ENCODE measurements around the gene RREB1.
A peak's percentile ranks its signal among the peaks of the same experiment; 100 is the strongest.

The RREB1 gene

DNA sequence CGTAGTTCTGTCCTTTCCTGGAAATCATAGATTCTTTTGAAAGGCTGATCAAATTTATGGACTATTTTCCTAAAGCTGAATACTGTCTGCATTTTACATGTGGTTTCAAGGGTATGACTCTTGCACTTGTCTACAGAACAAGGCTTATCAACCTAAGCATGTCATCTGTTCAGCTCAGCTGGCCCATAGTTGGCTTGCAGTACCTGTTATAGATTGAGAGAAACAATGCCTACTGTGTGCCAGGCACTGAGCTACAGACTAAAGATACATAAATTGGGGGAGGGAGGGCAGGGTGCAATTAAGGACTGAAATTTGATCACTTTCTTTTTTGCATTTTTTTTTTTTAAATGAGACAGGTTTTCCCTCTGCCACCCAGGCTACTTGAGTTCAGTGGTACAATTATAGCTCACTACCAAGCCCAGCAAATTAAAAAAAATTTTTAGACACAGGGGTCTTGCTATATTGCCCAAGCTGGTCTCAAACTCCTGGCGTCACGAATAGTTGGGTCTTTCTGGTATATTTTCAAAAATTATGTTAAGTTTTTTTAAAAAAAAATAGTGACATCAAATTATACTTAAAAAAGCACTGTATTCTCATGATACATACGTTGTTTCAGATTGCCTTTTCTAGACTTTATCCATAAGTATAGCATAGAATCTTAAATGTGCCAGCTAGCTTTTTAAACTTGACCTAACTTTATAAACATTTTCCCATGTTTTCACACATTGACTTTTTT lies 52.2 kb downstream of the RREB1 start:
- no peak overlapping the region for H3K27ac ChIP-seq (replicated peaks)
- TF ChIP-seq, protein P1, sequence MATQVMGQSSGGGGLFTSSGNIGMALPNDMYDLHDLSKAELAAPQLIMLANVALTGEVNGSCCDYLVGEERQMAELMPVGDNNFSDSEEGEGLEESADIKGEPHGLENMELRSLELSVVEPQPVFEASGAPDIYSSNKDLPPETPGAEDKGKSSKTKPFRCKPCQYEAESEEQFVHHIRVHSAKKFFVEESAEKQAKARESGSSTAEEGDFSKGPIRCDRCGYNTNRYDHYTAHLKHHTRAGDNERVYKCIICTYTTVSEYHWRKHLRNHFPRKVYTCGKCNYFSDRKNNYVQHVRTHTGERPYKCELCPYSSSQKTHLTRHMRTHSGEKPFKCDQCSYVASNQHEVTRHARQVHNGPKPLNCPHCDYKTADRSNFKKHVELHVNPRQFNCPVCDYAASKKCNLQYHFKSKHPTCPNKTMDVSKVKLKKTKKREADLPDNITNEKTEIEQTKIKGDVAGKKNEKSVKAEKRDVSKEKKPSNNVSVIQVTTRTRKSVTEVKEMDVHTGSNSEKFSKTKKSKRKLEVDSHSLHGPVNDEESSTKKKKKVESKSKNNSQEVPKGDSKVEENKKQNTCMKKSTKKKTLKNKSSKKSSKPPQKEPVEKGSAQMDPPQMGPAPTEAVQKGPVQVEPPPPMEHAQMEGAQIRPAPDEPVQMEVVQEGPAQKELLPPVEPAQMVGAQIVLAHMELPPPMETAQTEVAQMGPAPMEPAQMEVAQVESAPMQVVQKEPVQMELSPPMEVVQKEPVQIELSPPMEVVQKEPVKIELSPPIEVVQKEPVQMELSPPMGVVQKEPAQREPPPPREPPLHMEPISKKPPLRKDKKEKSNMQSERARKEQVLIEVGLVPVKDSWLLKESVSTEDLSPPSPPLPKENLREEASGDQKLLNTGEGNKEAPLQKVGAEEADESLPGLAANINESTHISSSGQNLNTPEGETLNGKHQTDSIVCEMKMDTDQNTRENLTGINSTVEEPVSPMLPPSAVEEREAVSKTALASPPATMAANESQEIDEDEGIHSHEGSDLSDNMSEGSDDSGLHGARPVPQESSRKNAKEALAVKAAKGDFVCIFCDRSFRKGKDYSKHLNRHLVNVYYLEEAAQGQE (IDR thresholded peaks at IDR 0.05; ENCODE audit: insufficient replicate concordance, low read depth): no peak
- no peak for TF ChIP-seq POLR2AphosphoS5 (IDR thresholded peaks at IDR 0.05; ENCODE audit: low read depth)
- TF ChIP-seq GABPA (IDR thresholded peaks at IDR 0.05; ENCODE audit: low read depth): no peak
- TF ChIP-seq SPI1 (IDR thresholded peaks at IDR 0.05; ENCODE audit: borderline replicate concordance, low read depth): no peak
- TF ChIP-seq, protein P2, sequence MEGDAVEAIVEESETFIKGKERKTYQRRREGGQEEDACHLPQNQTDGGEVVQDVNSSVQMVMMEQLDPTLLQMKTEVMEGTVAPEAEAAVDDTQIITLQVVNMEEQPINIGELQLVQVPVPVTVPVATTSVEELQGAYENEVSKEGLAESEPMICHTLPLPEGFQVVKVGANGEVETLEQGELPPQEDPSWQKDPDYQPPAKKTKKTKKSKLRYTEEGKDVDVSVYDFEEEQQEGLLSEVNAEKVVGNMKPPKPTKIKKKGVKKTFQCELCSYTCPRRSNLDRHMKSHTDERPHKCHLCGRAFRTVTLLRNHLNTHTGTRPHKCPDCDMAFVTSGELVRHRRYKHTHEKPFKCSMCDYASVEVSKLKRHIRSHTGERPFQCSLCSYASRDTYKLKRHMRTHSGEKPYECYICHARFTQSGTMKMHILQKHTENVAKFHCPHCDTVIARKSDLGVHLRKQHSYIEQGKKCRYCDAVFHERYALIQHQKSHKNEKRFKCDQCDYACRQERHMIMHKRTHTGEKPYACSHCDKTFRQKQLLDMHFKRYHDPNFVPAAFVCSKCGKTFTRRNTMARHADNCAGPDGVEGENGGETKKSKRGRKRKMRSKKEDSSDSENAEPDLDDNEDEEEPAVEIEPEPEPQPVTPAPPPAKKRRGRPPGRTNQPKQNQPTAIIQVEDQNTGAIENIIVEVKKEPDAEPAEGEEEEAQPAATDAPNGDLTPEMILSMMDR (IDR thresholded peaks at IDR 0.05; ENCODE audit: insufficient read depth, low read length): no peak
- no peak for DNase-seq (ENCODE audit: low read depth in 1 of 2, low spot score in 1 of 2)
- no peak overlapping the region for H3K4me3 ChIP-seq (replicated peaks; ENCODE audit: insufficient read depth, low read length)
- H3K27me3 ChIP-seq (ENCODE audit: insufficient read depth, poor library complexity, severe bottlenecking): no peaks in the 10 kb centered on the region

DNA sequence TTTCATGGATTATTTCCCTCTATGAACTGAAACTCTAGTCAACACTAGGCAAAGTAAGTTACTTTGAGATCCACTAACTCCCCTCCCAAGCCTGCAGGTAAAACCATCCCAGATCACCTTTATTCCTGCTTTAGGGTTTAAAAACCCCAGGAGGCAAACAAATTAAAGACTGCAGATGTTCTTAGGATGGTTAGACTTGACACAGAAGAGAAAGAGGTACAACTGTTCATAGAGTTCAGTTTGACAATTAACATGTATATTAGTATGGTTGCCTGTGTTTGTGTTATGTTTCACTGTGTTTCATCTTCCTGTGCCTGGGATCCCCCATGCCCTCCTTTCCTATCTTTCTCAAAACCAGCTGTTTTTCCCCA lies 53.5 kb downstream of the RREB1 start:
- no peak for DNase-seq (ENCODE audit: low read depth in 1 of 2, low spot score in 1 of 2)
- Histone ChIP-seq H3K27ac (replicated peaks) (peak overlapping the region; percentile 16), H3K4me3 (replicated peaks; ENCODE audit: insufficient read depth, low read length) (no peak overlapping the region), H3K27me3 (ENCODE audit: insufficient read depth, poor library complexity, severe bottlenecking) (no peaks in the 10 kb centered on the region)
- TF ChIP-seq SPI1 (IDR thresholded peaks at IDR 0.05; ENCODE audit: borderline replicate concordance, low read depth) (no peak), POLR2AphosphoS5 (IDR thresholded peaks at IDR 0.05; ENCODE audit: low read depth) (no peak), GABPA (IDR thresholded peaks at IDR 0.05; ENCODE audit: low read depth) (no peak)
- TF ChIP-seq, protein P1 (IDR thresholded peaks at IDR 0.05; ENCODE audit: insufficient replicate concordance, low read depth): no peak
- TF ChIP-seq, protein P2 (IDR thresholded peaks at IDR 0.05; ENCODE audit: insufficient read depth, low read length): no peak

DNA sequence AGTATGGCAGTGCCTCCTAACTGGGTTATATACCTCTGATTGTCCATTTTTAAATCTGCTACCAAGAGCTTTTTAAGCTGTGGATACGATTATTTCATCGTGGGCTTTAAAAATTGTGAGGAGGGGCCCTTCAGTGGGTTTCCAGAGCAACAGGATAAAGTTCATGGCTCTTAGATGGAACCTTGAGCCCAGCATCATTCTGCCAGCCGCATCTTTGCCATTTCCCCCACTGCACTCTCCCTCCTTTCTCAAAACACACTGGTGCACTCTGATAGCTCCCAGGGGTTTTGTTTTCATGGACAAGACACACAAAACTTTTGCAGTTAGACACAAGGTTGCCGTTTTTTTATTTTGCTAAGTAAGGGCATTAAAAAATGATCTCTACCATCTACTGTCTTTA lies 54.1 kb downstream of the RREB1 start:
- H3K27ac ChIP-seq (replicated peaks): peak overlapping the region; percentile 16
- no peak for DNase-seq (ENCODE audit: low read depth in 1 of 2, low spot score in 1 of 2)
- H3K4me3 ChIP-seq (replicated peaks; ENCODE audit: insufficient read depth, low read length): no peak overlapping the region
- TF ChIP-seq, protein P2 (IDR thresholded peaks at IDR 0.05; ENCODE audit: insufficient read depth, low read length): no peak
- TF ChIP-seq, protein P1 (IDR thresholded peaks at IDR 0.05; ENCODE audit: insufficient replicate concordance, low read depth): no peak
- TF ChIP-seq SPI1 (IDR thresholded peaks at IDR 0.05; ENCODE audit: borderline replicate concordance, low read depth) (no peak), POLR2AphosphoS5 (IDR thresholded peaks at IDR 0.05; ENCODE audit: low read depth) (no peak), GABPA (IDR thresholded peaks at IDR 0.05; ENCODE audit: low read depth) (no peak)
- no peaks in the 10 kb centered on the region for H3K27me3 ChIP-seq (ENCODE audit: insufficient read depth, poor library complexity, severe bottlenecking)
